ENCODE data around the gene ZNF580.
A peak's percentile ranks its signal among the peaks of the same experiment; 100 is the strongest.

ZNF580 gene

DNA sequence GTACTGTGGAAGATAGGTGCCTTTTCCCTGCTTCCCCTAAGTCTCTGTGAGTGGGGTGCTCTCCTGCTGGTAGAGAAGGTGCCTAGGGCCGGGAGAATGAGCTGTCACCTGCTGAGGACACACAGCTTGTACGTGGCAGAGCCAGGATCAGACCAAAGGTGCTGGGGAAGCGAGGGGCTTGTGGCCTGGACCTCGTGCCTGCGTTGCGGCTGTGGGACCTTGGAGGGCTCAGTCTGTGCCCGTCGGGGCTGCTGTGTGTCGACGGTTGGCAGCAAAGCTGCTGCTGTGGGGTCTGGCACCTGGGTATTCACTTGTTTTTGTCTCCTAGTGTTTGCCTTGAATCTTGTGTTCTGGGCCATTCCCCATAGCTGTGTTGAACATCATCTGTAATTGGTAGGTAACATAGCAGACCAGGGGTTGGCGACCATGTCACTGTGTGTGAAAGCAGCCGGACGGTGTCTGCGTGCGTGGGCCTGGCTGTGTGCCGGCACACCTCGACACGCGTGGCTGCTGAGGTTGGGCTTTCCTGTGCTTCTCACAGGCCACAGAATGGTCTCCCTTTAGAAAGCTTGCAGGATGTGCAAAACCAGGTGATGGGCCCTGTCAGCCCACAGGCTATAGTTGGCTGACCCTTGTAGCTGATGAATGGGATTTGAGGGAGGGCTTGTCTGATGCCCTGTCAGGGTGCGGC lies 23.2 kb downstream of the ZNF580 start:
- H3K4me3 ChIP-seq (ENCODE audit: low read length): no peak overlapping the region
- no peak for TF ChIP-seq ZNF274 (IDR thresholded peaks at IDR 0.05; ENCODE audit: low read depth, low read length)

DNA sequence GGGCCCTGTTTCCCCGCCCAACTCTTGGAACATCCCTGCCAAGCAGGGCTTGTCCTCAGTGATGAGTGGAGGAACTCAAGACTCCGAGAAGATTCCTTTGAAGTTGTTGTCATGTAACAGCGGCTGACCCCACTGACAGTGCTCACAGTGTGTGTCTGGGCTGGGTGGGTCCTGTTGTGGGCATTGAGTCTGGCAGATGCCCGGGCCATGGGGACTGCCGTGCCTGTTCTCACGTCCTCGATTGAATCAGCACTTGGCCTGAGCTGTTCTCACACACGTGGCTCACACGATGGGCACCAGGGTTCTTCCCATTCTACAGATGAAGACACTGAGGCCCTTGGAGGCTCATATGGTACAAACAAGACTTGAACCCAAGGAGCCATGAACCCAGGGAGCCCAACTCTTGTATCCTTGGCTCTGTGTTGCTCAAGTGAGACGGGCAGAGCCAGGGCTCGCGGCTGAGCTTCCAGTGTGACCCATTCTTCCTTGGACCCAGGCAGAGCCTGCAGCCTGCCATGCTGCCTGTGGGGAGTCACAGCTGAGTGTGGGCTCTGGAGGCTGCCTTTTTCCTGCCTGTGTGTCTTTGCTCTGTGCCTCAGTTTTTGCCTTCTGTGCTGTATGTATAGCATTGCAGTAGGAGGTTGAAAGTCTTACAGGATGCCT lies 25.7 kb downstream of the ZNF580 start:
- no peak overlapping the region for H3K4me3 ChIP-seq (ENCODE audit: low read length)
- no peak for TF ChIP-seq ZNF274 (IDR thresholded peaks at IDR 0.05; ENCODE audit: low read depth, low read length)

GRCh38 chr19:55667006-55667381 lies 26.2 kb downstream of the ZNF580 start:
- no peak overlapping the region for H3K4me3 ChIP-seq (ENCODE audit: low read length)
- no peak for TF ChIP-seq ZNF274 (IDR thresholded peaks at IDR 0.05; ENCODE audit: low read depth, low read length)

DNA sequence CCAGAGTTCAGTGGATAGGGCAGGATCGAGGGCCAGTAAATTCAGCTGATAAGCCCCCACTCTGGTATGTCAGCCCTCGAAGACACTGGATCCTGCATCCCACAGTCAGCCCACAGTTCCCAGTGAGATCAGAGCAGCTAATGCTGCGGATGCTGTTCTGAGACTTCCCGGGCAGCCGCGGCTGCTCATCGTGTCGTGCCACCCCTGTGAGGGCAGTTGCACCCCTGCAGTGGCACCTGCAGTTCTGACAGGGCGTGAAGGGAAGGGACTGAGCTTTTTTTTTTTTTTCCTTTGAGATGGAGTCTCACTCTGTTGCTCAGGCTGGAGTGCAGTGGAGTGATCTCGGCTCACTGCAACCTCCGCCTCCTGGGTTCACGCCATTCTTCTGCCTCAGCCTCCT lies 26.7 kb downstream of the ZNF580 start:
- TF ChIP-seq ZNF274 (IDR thresholded peaks at IDR 0.05; ENCODE audit: low read depth, low read length): no peak
- no peak overlapping the region for H3K4me3 ChIP-seq (ENCODE audit: low read length)

- H3K4me3 ChIP-seq (ENCODE audit: low read length): no peak overlapping the region
- TF ChIP-seq ZNF274 (IDR thresholded peaks at IDR 0.05; ENCODE audit: low read depth, low read length): no peak
Observed at GRCh38 chr19:55667958-55668357, 27.2 kb downstream of the ZNF580 start.

GRCh38 chr19:55668603-55669348 lies 28.0 kb downstream of the ZNF580 start:
- no peak for TF ChIP-seq ZNF274 (IDR thresholded peaks at IDR 0.05; ENCODE audit: low read depth, low read length)
- H3K4me3 ChIP-seq (ENCODE audit: low read length): no peak overlapping the region

DNA sequence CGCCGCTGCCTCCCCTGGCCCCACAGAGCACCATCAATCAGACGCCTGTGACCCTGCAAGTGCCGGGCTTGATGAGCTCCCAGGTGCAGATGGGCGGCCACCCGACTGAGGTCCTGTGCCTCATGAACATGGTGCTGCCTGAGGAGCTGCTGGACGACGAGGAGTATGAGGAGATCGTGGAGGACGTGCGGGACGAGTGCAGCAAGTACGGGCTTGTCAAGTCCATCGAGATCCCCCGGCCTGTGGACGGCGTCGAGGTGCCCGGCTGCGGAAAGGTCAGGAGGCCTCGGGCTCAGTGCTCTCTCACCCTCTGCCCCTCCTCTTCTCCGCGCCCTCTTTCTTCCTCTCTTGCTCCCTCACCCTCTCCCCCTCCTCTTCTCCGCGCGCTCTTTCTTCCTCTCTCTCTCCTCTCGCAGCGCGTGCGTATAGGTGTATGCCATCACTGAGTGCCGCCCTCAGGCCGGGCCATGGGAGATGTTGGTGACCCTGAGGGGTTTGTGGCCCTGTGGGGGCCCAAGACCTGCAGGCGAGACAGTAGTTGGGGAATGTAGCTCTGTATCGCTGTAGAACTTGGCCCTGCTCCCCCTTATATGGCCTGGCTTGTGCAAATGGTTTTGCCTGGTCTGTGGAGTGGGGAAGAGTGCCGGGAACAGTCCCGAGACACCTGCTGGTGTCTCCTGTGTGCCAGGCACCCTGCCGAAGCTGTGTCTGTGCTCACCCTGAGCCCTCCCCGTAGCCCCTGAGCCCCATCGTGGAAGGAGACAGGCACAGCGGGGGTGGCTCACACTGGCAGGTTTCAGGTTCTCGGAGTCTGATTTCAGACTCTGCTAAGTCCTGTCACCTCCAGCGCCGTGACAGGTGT lies 28.8 kb downstream of the ZNF580 start:
- no peak for TF ChIP-seq ZNF274 (IDR thresholded peaks at IDR 0.05; ENCODE audit: low read depth, low read length)
- H3K4me3 ChIP-seq (ENCODE audit: low read length): no peak overlapping the region

- no peak overlapping the region for H3K4me3 ChIP-seq (ENCODE audit: low read length)
- TF ChIP-seq ZNF274 (IDR thresholded peaks at IDR 0.05; ENCODE audit: low read depth, low read length): no peak
Observed at GRCh38 chr19:55670280-55671053, 29.7 kb downstream of the ZNF580 start.

GRCh38 chr19:55671054-55671378 lies 30.2 kb downstream of the ZNF580 start:
- no peak overlapping the region for H3K4me3 ChIP-seq (ENCODE audit: low read length)
- TF ChIP-seq ZNF274 (IDR thresholded peaks at IDR 0.05; ENCODE audit: low read depth, low read length): no peak

- H3K4me3 ChIP-seq (ENCODE audit: low read length): no peak overlapping the region
- no peak for TF ChIP-seq ZNF274 (IDR thresholded peaks at IDR 0.05; ENCODE audit: low read depth, low read length)
Observed at GRCh38 chr19:55672418-55672817, 31.6 kb downstream of the ZNF580 start.

- no peak overlapping the region for H3K4me3 ChIP-seq (ENCODE audit: low read length)
- no peak for TF ChIP-seq ZNF274 (IDR thresholded peaks at IDR 0.05; ENCODE audit: low read depth, low read length)
Observed at GRCh38 chr19:55673465-55673864, 32.7 kb downstream of the ZNF580 start.

DNA sequence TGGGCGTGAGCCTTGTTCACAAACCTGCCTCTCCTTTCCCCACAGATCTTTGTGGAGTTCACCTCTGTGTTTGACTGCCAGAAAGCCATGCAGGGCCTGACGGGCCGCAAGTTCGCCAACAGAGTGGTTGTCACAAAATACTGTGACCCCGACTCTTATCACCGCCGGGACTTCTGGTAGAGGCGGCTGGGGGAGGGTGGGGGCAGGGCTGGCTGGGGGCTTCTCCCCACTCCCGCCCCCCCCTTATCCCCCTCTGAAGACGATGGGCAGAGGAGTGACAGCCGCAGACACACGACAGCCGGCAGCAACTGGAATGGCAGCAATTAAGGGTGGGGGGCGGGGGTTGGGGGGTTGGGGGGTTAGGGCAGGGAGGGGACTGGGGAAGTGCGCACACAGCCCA lies 33.1 kb downstream of the ZNF580 start:
- H3K4me3 ChIP-seq (ENCODE audit: low read length): no peak overlapping the region
- no peak for TF ChIP-seq ZNF274 (IDR thresholded peaks at IDR 0.05; ENCODE audit: low read depth, low read length)

GRCh38 chr19:55674459-55674840 lies 33.6 kb downstream of the ZNF580 start:
- no peak for TF ChIP-seq ZNF274 (IDR thresholded peaks at IDR 0.05; ENCODE audit: low read depth, low read length)
- H3K4me3 ChIP-seq (ENCODE audit: low read length): peak overlapping the region; percentile 32

Measured in GM08714 (cell line).